ENCODE data around the gene PDE1A.

Gene PDE1A

DNA sequence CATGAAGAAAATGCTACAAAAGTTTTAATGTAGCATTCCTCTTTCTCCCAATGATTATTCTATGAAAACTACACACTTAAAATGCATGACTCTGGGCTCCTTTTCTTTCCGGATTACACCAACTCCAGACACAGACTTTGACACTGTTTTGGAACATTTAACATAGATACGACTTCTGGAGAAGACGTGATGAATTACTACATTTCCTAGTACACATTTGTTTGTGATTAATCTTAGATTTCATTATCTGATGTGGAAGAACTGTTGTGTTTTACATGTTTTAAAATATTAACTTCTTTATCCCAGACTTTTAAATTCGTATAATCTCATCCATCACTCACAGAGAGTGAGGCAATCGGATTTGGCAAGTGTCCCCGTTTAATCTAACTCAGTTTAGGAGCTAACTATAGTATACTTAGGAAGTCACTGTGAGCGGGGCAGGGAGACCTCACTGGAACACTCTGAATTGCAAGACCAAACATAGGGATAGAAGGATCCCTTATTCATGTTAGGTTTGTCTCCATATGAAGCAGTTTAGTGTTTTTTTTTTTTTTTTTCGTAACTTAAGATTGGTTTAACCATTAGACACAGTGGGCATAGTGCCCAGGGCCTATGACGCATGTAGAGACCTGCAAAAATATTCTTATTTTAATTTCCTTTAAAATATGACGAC lies 66.7 kb downstream of the PDE1A start:
- DNase-seq (ENCODE audit: low spot score in 2 of 2) (no peak), ATAC-seq (ENCODE audit: low read depth) (no peak)
- H3K36me3 Mint-ChIP-seq: no peaks in the 10 kb centered on the region
- H3K4me1 Mint-ChIP-seq: no peaks in the 10 kb centered on the region
- H3K9me3 Mint-ChIP-seq: peaks cover 3% of the 10 kb centered on the region
- H3K27ac Mint-ChIP-seq: no peak overlapping the region
- no peak overlapping the region for H3K4me3 Mint-ChIP-seq
- H3K27me3 Mint-ChIP-seq: no peaks in the 10 kb centered on the region

GRCh38 chr2:182359027-182359989 lies 67.5 kb downstream of the PDE1A start:
- no peak for DNase-seq (ENCODE audit: low spot score in 2 of 2)
- H3K36me3 Mint-ChIP-seq: no peaks in the 10 kb centered on the region
- H3K27me3 Mint-ChIP-seq: no peaks in the 10 kb centered on the region
- no peak overlapping the region for H3K27ac Mint-ChIP-seq
- no peak overlapping the region for H3K4me3 Mint-ChIP-seq
- peaks cover 3% of the 10 kb centered on the region for H3K9me3 Mint-ChIP-seq
- ATAC-seq (ENCODE audit: low read depth): no peak
- no peaks in the 10 kb centered on the region for H3K4me1 Mint-ChIP-seq

GRCh38 chr2:182358601-182359000 lies 68.2 kb downstream of the PDE1A start:
- Mint-ChIP-seq H3K27me3 (no peaks in the 10 kb centered on the region), H3K27ac (no peak overlapping the region), H3K9me3 (peaks cover 3% of the 10 kb centered on the region), H3K4me1 (no peaks in the 10 kb centered on the region), H3K36me3 (no peaks in the 10 kb centered on the region), H3K4me3 (no peak overlapping the region)
- DNase-seq (ENCODE audit: low spot score in 2 of 2) (no peak), ATAC-seq (ENCODE audit: low read depth) (no peak)

DNA sequence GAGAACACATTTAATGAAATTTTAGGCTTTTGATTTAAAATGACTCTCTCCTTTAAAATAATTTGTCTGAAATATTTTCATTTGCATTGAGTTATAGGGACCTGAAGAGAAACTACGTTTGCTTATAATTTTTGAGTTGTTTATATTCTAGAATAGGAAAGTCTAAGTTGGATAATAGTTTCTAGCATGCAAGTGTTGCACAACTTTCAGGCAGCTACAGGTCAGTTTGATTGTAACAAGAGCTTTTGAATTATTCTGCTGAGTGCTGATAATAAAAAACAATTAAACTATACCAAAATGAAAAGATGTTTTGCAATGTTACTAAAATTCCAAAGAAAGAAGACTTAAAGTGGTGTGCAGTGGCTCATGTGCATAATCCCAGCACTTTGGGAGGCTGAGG lies 71.0 kb downstream of the PDE1A start:
- no peak for DNase-seq (ENCODE audit: low spot score in 2 of 2)
- no peaks in the 10 kb centered on the region for H3K4me1 Mint-ChIP-seq
- H3K27ac Mint-ChIP-seq: no peak overlapping the region
- H3K9me3 Mint-ChIP-seq: peaks cover 1% of the 10 kb centered on the region
- no peaks in the 10 kb centered on the region for H3K36me3 Mint-ChIP-seq
- no peak for ATAC-seq (ENCODE audit: low read depth)
- H3K27me3 Mint-ChIP-seq: no peaks in the 10 kb centered on the region
- no peak overlapping the region for H3K4me3 Mint-ChIP-seq

DNA sequence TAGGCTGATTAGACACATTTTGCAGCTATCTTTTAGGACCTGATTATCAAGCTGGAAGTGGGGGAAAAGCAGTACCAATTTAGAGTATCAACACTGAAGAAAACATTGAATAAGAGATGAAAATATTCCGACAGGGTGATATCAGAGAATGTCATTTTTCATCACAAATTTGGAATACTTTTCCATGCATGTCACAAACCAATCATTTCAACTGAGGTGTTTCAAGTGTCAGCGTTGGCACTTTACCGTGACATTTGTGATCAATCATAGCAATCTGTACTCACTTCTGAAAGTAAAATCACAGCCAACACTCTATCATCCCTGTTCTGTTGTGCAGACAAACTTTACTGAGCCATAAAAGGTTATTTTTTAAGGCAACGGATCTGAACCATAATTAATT lies 75.4 kb downstream of the PDE1A start:
- Mint-ChIP-seq H3K4me3 (no peak overlapping the region), H3K36me3 (no peaks in the 10 kb centered on the region), H3K27me3 (no peaks in the 10 kb centered on the region), H3K4me1 (no peaks in the 10 kb centered on the region), H3K9me3 (no peaks in the 10 kb centered on the region), H3K27ac (no peak overlapping the region)
- ATAC-seq (ENCODE audit: low read depth): no peak
- DNase-seq (ENCODE audit: low spot score in 2 of 2): no peak

DNA sequence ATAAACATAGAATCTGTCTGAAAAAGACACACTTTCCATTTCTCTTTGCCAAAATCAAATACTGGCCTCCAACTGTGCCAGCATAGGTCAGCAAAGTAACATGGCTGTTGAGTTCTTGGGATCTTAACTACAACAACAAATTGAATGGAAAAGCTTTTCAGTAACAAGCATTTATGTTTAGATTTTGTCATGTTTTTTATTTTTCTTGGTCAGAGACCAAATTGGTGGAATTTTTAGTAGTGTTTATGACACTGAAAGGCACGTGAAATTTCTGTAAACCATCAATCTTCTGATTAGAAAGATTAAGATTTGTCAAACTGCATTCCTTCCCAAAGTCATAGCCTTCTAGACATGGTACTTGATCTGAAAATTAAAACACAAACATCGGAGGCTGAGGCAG lies 77.6 kb downstream of the PDE1A start:
- Mint-ChIP-seq H3K4me1 (no peaks in the 10 kb centered on the region), H3K9me3 (peaks cover 2% of the 10 kb centered on the region), H3K36me3 (no peaks in the 10 kb centered on the region), H3K27me3 (no peaks in the 10 kb centered on the region), H3K4me3 (no peak overlapping the region), H3K27ac (no peak overlapping the region)
- ATAC-seq (ENCODE audit: low read depth): no peak
- no peak for DNase-seq (ENCODE audit: low spot score in 2 of 2)

- Mint-ChIP-seq H3K4me1 (no peaks in the 10 kb centered on the region), H3K36me3 (no peaks in the 10 kb centered on the region), H3K27ac (no peak overlapping the region), H3K27me3 (no peaks in the 10 kb centered on the region), H3K4me3 (no peak overlapping the region), H3K9me3 (peaks cover 2% of the 10 kb centered on the region)
- no peak for ATAC-seq (ENCODE audit: low read depth)
- DNase-seq (ENCODE audit: low spot score in 2 of 2): no peak
Measured at GRCh38 chr2:182345384-182345783, 81.5 kb downstream of the PDE1A start.

DNA sequence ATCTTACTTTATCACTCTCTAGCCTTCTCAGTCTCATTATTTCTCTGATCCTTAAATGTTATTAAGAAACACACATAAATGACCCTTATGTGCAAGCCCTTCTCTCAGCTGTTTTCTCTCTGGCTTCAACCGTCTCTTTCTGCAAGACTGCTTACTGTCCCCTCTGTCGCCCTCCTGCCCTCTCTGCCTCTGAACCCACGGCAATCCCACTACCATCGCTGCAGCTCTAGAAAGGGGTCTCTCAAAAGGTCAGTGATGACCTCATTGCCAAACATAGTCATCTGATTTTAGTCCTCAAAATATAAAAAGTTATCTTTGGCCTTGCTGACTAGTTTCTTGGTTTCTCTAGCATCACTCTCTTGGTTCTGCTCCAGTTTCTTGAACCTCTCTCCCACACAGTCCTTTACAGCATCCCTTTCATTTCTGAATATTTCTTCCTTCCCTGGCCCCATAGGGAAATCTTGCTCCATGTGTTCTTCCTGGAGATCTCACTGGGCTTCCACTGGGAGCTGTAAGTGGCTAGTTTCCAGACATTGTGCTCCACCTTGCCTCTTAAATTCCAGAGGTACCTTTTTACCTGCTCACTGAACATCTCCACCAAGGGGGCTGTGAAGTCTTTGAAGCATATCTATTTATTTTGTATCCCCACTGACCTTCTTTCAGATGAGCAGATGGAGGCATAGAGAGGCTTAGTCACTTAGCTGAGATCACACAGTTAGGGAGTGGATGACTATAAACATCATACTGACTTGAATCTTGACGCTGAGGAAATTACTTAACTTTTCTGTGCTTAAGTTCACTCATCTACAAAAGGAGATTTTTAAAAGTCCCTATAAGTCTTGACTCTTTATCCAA lies 96.2 kb downstream of the PDE1A start:
- no peak overlapping the region for H3K27ac Mint-ChIP-seq
- H3K4me1 Mint-ChIP-seq: no peaks in the 10 kb centered on the region
- DNase-seq (ENCODE audit: low spot score in 2 of 2): no peak
- H3K36me3 Mint-ChIP-seq: no peaks in the 10 kb centered on the region
- peaks cover 9% of the 10 kb centered on the region for H3K9me3 Mint-ChIP-seq
- no peak overlapping the region for H3K4me3 Mint-ChIP-seq
- no peak for ATAC-seq (ENCODE audit: low read depth)
- no peaks in the 10 kb centered on the region for H3K27me3 Mint-ChIP-seq

- H3K9me3 Mint-ChIP-seq: no peaks in the 10 kb centered on the region
- ATAC-seq (ENCODE audit: low read depth) (no peak), DNase-seq (ENCODE audit: low spot score in 2 of 2) (no peak)
- no peaks in the 10 kb centered on the region for H3K36me3 Mint-ChIP-seq
- H3K4me1 Mint-ChIP-seq: no peaks in the 10 kb centered on the region
- H3K4me3 Mint-ChIP-seq: no peak overlapping the region
- no peaks in the 10 kb centered on the region for H3K27me3 Mint-ChIP-seq
- no peak overlapping the region for H3K27ac Mint-ChIP-seq
Measured at GRCh38 chr2:182324665-182325064, 102.2 kb downstream of the PDE1A start.

GRCh38 chr2:182321096-182321495 lies 105.7 kb downstream of the PDE1A start:
- no peaks in the 10 kb centered on the region for H3K4me1 Mint-ChIP-seq
- no peak overlapping the region for H3K27ac Mint-ChIP-seq
- no peaks in the 10 kb centered on the region for H3K9me3 Mint-ChIP-seq
- H3K4me3 Mint-ChIP-seq: no peak overlapping the region
- H3K36me3 Mint-ChIP-seq: no peaks in the 10 kb centered on the region
- no peaks in the 10 kb centered on the region for H3K27me3 Mint-ChIP-seq
- DNase-seq (ENCODE audit: low spot score in 2 of 2) (no peak), ATAC-seq (ENCODE audit: low read depth) (no peak)

DNA sequence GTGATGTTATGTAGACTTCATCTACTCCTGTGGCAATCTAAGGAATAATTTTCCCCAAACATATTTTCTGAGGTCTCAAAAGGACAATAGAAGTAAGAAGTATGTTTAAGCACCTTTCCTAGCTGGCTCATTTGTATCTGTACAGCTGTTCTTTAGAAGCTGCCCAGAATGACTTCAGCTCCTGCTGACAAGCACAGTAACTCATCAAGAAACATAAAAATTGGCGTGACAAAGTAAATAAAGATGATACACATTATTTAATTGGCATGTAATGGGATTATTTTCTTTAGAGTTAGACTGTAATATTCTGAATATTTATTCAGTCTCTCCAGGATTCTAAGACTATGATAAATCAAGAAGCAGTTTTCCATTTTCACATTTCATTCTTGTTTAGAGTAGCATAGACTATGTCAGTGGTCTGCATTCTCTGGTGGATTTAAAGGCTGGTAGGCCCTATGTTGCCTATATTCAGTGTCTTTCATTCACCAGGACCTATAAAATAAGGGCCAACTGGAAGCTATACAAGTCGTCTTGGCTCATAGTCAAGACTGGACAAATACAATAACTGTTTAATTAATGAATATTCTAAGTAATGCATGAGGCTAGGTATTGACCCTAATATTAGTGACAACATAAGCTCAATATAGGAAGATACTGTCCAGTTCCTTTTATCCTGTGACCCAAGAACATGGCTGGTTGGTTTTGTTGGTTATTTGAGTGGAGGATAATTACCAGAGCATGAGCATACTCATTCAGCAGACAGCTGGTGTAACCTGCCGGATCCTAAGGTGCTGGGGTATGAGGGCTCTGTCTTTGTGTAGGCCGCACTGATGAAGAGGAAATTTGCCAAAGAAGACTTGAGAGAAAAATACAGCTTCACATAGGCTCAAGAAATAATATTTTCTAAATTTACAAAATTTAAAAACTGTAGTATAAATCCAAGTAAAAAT lies 107.0 kb downstream of the PDE1A start:
- Mint-ChIP-seq H3K4me1 (no peaks in the 10 kb centered on the region), H3K36me3 (no peaks in the 10 kb centered on the region), H3K4me3 (no peak overlapping the region), H3K27ac (no peak overlapping the region), H3K27me3 (no peaks in the 10 kb centered on the region), H3K9me3 (no peaks in the 10 kb centered on the region)
- DNase-seq (ENCODE audit: low spot score in 2 of 2) (no peak), ATAC-seq (ENCODE audit: low read depth) (no peak)

DNA sequence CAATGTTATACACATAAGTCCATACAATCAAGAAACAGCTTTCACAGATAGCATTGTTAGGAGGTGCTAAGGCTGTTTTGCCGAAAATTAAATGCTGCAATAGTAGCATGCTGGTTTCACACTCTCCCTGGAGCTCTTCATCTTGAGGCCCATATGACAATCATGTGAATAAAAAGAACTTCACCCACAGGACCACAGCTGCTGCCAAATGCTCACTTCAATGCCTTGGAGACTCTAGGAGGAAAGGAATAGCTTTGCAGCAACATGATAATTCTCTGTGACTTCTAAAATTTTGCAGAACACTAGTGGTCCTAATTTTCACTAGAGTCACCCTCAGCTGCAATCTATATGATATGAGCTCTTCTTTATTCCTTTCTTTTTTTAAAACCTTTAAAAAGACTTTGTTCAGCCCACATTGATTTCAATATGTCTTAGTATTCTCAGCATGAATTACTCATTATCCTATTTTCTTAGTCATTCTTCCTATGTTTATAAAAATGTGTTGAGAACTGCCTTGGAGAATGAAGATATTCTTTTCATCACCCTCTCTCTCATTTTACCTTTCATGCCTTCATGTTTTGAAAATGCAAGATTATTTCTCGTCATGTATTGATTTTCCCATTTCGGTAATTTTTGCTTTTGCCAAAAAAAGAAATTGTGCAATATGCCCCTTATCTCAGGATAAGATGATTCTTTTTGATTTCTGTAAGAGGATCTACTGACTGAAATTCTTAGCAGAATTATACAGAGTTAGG lies 108.2 kb downstream of the PDE1A start:
- Mint-ChIP-seq H3K4me3 (no peak overlapping the region), H3K27ac (no peak overlapping the region), H3K27me3 (no peaks in the 10 kb centered on the region), H3K9me3 (no peaks in the 10 kb centered on the region), H3K4me1 (no peaks in the 10 kb centered on the region), H3K36me3 (no peaks in the 10 kb centered on the region)
- no peak for DNase-seq (ENCODE audit: low spot score in 2 of 2)
- no peak for ATAC-seq (ENCODE audit: low read depth)

DNA sequence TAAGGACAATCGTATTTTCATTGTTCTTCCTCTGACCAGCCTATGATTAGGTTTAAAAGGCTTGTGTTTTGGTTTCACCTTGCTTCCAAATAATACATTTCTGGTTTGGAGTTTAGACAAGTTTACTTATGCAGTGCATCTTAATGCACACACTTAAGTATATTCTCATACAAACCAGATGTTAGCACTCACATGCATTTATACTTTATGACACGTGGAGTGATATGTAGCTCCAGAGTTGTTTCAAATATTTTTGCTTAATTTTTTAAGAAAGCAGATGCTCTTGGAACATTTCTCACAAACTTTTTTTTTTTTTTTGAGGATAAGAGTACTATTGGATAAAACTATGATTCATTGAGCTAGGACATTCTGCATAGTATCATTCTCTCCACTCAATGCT lies 109.9 kb downstream of the PDE1A start:
- Mint-ChIP-seq H3K4me3 (no peak overlapping the region), H3K27me3 (no peaks in the 10 kb centered on the region), H3K9me3 (no peaks in the 10 kb centered on the region), H3K27ac (no peak overlapping the region), H3K4me1 (no peaks in the 10 kb centered on the region), H3K36me3 (no peaks in the 10 kb centered on the region)
- DNase-seq (ENCODE audit: low spot score in 2 of 2) (no peak), ATAC-seq (ENCODE audit: low read depth) (no peak)
